ENCODE results near the gene EPB41L4A. TPM values are rescaled to one million over a fixed set of nuclear protein-coding genes. Genes with fewer than 3 reads are reported as not detected.
A peak's percentile ranks its signal among the peaks of the same experiment; 100 is the strongest.

The EPB41L4A gene
- total and polyA plus RNA-seq, 2 donors (not counting 3 experiments of a cell fraction or from before 2014, with no cell fraction given) = 6.0 to 17.9 TPM

- BruUV-seq (replicated peaks) = no TSS peak
- ChIA-PET CTCF (interaction anchor here (1.8 to 2.1 kb wide), 2 partner anchors 11 to 13 kb away, joined by 5 to 16 read pairs; no protein-coding TSS in a partner anchor), POLR2A (no interaction called here)
- Histone ChIP-seq H3K9ac (replicated peaks; ENCODE audit: extremely low read depth, insufficient read depth, low read length) (no peak overlapping the region), H3K9me3 (replicated peaks; ENCODE audit: control insufficient read depth, insufficient read depth, low read length) (no peaks in the 10 kb centered on the region), H4K20me1 (replicated peaks; ENCODE audit: control insufficient read depth, extremely low read depth, insufficient read depth, low read length) (no peaks in the 10 kb centered on the region), H3K4me3 (replicated peaks in 1 of 3; ENCODE audit: insufficient read depth in 1 of 3, low read depth in 1 of 3, low read length in 3 of 3) (no peak overlapping the region), H3K4me1 (ENCODE audit: control insufficient read depth, extremely low read depth, insufficient read depth, low read length) (peaks cover 16% of the 10 kb centered on the region), H3K36me3 (ENCODE audit: control insufficient read depth in 2 of 2, extremely low read depth in 1 of 2, insufficient read depth in 2 of 2, low read length in 2 of 2) (no peaks in the 10 kb centered on the region), H2AFZ (ENCODE audit: low read depth, low read length) (no peak overlapping the region), H3K9me1 (replicated peaks; ENCODE audit: control insufficient read depth, extremely low read depth, insufficient read depth, low read length) (no peaks in the 10 kb centered on the region), H3K4me2 (ENCODE audit: insufficient read depth, low read length) (no peak overlapping the region), H3K27me3 (ENCODE audit: control insufficient read depth in 2 of 2, insufficient read depth in 2 of 2, low read length in 2 of 2) (no peaks in the 10 kb centered on the region), H3K27ac (ENCODE audit: insufficient read depth, low read depth, low read length) (no peak overlapping the region), H3K79me2 (ENCODE audit: control insufficient read depth, insufficient read depth, low read length) (no peaks in the 10 kb centered on the region)
- TF ChIP-seq EZH2 (IDR thresholded peaks at IDR 0.05; ENCODE audit: borderline replicate concordance, low read depth, low read length, severe bottlenecking) (no peak), POLR2A (IDR thresholded peaks at IDR 0.05; ENCODE audit: low read depth, low read length) (no peak), JUN (IDR thresholded peaks at IDR 0.05; ENCODE audit: borderline replicate concordance, insufficient read depth, insufficient read length, low read depth) (no peak), MYC (IDR thresholded peaks at IDR 0.05; ENCODE audit: low read depth, low read length) (no peak), POLR2AphosphoS5 (IDR thresholded peaks at IDR 0.05; ENCODE audit: insufficient read depth, low read depth, low read length) (no peak)
- dilution Hi-C loops (cut with MboI; ENCODE audit: extremely low pct_ligation_motif_present, low sequenced_read_pairs) = no loop called here
- intact Hi-C loops (cut with micrococcal nuclease) = no loop called here
- DNase-seq (ENCODE audit: low read depth, low spot score) = peak; percentile 7
- peak; percentile 72 for FAIRE-seq
These were observed 11.8 kb downstream of the EPB41L4A start for GRCh38 chr5:112407240-112407639.

- CTCF ChIA-PET = no interaction called here
- dilution Hi-C loops (cut with MboI; ENCODE audit: extremely low pct_ligation_motif_present, low sequenced_read_pairs) (no loop called here), intact Hi-C loops (cut with micrococcal nuclease) (no loop called here)
- Histone ChIP-seq H3K27me3 (ENCODE audit: control insufficient read depth in 2 of 2, insufficient read depth in 2 of 2, low read length in 2 of 2) (no peaks in the 10 kb centered on the region), H3K27ac (ENCODE audit: insufficient read depth, low read depth, low read length) (no peak overlapping the region), H3K79me2 (ENCODE audit: control insufficient read depth, insufficient read depth, low read length) (no peaks in the 10 kb centered on the region), H3K9me3 (replicated peaks; ENCODE audit: control insufficient read depth, insufficient read depth, low read length) (no peaks in the 10 kb centered on the region), H3K9ac (replicated peaks; ENCODE audit: extremely low read depth, insufficient read depth, low read length) (no peak overlapping the region), H2AFZ (ENCODE audit: low read depth, low read length) (no peak overlapping the region), H4K20me1 (replicated peaks; ENCODE audit: control insufficient read depth, extremely low read depth, insufficient read depth, low read length) (no peaks in the 10 kb centered on the region), H3K36me3 (ENCODE audit: control insufficient read depth in 2 of 2, extremely low read depth in 1 of 2, insufficient read depth in 2 of 2, low read length in 2 of 2) (no peaks in the 10 kb centered on the region), H3K9me1 (replicated peaks; ENCODE audit: control insufficient read depth, extremely low read depth, insufficient read depth, low read length) (no peaks in the 10 kb centered on the region), H3K4me1 (ENCODE audit: control insufficient read depth, extremely low read depth, insufficient read depth, low read length) (peaks cover 7% of the 10 kb centered on the region), H3K4me3 (replicated peaks in 1 of 3; ENCODE audit: insufficient read depth in 1 of 3, low read depth in 1 of 3, low read length in 3 of 3) (no peak overlapping the region), H3K4me2 (ENCODE audit: insufficient read depth, low read length) (no peak overlapping the region)
- no peak for FAIRE-seq
- no peak for TF ChIP-seq POLR2AphosphoS5 (IDR thresholded peaks at IDR 0.05; ENCODE audit: insufficient read depth, low read depth, low read length)
- TF ChIP-seq MYC (IDR thresholded peaks at IDR 0.05; ENCODE audit: low read depth, low read length) = no peak
- TF ChIP-seq POLR2A (IDR thresholded peaks at IDR 0.05; ENCODE audit: low read depth, low read length) = no peak
- TF ChIP-seq FOS (IDR thresholded peaks at IDR 0.05; ENCODE audit: borderline replicate concordance, insufficient read depth, low read length) = no peak
- no peak for TF ChIP-seq EZH2 (IDR thresholded peaks at IDR 0.05; ENCODE audit: borderline replicate concordance, low read depth, low read length, severe bottlenecking)
- TF ChIP-seq GATA2 (IDR thresholded peaks at IDR 0.05; ENCODE audit: insufficient read depth, insufficient read length, low read depth, low read length) = no peak
- TF ChIP-seq JUN (IDR thresholded peaks at IDR 0.05; ENCODE audit: borderline replicate concordance, insufficient read depth, insufficient read length, low read depth) = no peak
- no peak for TF ChIP-seq MAX (IDR thresholded peaks at IDR 0.05; ENCODE audit: insufficient read depth, insufficient read length)
- DNase-seq (ENCODE audit: low read depth, low spot score) = no peak
- POLR2A ChIA-PET = no interaction called here
- no TSS peak for BruUV-seq (replicated peaks)
These were observed 16.0 kb downstream of the EPB41L4A start for GRCh38 chr5:112403069-112403468.
